Astrocyte of the hippocampus (primary cell): ENCODE data around the gene BMPR1B.
"Not testable (repeated sequence)": the region's sequence is repeated elsewhere in the genome, so short reads cannot be mapped to it uniquely, and the experiment has no call there.

Source experiments
- DNase-seq: peaks from one replicate; pipeline ENCODE4 v3.0.0; 2011; ENCODE audit warnings: low read depth, low spot score

Gene BMPR1B

DNA sequence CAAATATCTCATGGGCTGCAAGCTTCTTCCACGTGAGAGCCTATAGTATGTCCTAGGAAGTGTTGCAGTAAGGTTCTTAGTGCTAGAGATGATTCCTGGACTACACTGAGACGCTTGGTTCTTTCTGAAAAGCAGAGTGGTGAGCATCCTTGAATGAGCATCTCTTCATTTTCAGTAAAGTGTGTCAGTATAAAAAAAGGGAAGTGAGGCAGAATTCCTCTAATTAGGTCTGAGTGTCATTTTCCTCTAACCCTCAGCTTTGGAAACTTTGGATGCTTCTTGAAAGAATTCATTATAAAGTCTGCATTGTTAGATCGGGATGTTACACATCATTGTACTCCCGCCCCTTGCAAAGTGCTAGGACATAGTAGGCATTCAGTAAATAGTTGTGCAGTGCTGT lies 5.2 kb downstream of the BMPR1B start:
- no peak for DNase-seq

DNA sequence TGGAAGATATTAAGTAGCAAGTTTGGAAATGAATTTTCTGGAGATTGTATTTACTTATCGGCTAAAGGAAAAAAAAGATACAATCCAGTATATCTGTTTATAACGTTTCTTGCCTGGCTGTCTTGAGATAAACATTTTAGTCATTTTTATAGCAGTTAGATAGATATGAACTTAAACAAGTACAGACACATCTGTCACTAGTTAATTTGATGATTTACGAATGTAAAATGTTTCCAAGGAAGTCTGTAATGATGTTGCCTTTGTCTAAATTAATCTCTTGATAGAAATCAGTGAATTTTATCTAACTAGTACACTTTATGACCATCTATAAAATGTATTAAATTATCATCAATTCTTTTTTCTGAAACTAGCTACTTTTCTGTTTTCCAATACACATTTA lies 5.7 kb downstream of the BMPR1B start:
- DNase-seq: no peak

DNA sequence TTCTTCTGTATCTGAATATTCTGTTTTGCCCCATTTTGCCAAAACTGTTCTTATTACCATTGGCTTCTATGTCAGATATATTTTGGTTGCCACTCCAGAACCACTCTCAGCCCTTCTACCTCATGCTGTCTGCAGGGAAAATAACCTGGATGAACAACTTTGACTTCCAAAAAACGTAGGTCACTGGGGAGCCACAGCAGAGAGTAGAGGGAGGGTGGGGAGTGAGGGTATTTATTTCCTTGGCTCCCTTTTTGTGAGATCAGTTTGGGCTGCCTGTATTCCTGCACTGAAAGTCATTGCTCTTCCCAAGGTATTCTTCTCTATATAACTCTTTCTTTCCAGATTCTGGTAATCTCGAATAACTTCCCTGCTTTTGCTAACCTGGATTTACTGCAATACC lies 6.3 kb downstream of the BMPR1B start:
- DNase-seq: no peak

DNA sequence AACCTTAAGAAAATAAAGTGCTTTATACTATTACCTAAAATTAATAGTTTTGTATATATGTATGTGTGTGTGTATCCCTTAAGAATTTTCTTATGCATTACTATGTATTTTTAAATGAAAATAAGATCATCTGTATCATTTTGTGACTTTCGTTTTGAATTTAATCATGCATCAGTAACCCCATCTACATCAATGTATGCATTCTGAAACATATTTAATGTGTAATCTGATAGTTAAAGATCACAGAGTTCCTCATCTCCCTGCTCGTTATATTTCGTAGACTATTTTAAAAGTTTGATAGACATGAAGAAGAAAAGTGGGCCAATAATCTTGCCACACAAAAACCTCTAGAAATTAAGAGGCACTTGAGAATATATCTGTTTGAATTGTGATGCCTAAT lies 7.4 kb downstream of the BMPR1B start:
- no peak for DNase-seq

DNA sequence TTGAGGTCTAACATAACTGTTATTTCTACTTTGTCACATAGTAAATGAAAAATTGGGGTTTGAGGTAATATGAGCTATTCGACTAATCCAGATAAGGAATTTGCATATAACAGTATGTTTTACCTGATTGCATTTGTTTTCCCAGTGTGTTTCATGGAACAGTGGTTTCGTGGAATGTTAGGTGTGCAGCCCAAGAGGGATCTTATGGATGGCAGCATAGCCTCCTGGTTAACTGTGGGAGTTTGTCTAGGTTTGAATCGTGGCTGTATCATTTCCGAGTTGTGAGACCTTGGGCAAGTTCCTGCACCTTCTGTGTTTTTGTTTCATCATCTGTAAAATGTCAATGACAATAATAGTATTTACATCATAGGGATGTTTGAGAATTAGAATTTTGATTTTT lies 7.9 kb downstream of the BMPR1B start:
- no peak for DNase-seq

DNA sequence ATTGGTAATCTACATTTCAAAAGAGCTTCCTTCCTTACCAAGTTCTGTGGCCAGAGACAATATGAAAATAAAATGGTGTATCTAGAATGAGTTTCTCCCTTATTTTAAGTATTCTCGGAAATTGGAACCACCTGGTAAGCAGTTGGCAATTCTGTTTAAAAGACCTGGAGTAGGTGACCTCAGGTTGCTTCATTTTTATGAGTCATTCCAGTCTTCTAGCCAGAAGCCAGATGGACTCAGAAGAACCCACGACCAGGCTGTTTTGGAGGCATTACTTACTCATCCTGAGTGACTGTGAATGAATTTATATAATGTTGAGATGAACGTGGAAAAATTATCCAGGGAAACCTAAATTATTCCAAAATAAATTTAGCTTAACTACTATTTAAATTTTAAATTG lies 9.1 kb downstream of the BMPR1B start:
- peak; percentile 30 for DNase-seq

DNA sequence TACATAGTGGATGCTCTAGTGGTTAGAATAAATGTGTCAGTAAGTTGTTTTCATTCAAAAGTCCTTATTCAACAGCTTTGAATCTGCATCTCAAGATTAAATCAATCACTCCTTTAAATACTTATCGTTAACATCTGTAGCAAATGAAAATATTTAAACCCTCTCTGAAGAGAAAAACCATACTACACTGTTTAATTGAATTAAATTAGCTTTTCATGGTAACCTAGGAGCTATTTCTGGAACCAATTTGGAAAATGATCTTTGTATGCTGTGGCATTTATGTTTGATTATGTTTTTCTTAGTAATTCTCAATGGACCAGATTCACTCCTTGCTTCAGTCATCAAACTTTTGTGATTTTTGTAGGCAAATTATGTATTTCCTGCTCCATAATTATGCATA lies 9.7 kb downstream of the BMPR1B start:
- DNase-seq: no peak

DNA sequence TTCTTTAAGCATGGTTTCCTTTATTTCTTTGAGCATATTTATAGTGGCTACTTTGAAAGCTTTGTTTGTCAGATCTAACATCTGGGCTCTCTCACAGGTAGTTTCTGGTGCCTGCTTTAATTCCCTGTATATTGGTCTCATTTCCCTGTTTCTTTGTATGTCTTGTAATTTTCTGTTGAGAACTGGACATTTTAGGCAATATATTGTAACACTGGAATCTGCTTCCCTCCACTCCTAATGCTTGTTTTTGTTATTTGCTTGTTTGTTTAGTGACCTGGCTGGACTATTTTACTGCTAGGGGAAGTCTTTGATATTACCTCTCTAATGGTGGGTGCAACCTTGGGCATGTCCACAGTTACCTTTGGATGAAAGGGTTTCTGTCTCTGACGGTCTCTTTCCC lies 25.0 kb downstream of the BMPR1B start:
- no peak for DNase-seq

DNA sequence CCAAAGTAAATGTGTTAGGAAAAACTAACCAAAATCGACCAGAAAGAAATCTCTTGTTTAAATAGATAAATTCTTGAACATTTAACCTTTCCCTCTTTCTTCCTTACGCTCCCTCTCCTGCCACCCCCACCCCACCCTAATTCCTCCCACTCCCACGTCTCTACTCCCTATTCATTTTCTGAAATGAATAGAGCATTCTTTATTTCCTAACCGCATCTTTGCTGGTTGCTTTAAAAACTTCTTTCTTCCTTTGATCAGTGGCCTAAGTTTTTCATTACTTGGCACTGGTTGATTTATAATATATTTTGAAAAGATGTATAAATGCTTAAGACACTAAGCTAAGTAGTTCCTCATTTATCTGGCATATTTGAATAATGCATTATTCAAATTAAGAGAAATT lies 33.9 kb downstream of the BMPR1B start:
- DNase-seq: no peak

DNA sequence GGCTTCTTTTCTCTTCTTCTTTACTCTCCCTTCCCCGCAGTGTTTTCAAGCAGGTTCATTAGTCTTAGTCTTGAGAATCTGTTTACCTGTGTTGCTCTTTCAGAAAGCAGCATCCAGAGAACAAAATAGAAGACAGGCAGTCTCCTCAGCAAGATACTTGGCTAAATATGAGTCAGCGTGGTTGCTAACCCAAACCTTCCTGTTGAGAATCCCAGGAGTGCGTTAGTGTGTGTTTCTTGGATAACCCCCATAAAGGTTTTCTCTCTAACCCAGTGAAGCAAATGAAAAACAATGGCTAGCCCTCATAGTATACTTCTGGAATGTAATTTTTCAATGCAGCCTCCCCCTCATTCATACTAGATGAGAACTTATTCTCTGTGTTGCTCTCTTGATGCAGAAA lies 41.1 kb downstream of the BMPR1B start:
- DNase-seq: peak; percentile 72

DNA sequence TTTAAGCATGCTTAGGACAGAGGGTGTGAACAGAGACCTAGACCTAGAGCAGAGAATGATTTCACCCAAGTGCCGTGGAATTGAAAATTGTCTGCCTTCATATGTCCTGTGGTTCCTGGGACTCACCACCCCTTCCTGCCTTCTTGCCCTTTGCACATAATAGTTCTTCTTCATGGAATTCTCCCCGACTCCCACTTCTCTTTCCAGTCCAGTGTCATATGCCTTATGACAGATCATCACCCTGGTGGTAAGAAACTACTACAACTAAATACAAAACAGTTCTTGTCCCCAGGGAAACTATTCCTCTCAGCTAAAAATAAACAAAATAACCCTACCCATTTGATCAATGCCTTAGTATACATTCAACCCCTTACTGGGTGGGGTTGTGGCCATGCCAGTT lies 43.3 kb downstream of the BMPR1B start:
- DNase-seq: no peak

DNA sequence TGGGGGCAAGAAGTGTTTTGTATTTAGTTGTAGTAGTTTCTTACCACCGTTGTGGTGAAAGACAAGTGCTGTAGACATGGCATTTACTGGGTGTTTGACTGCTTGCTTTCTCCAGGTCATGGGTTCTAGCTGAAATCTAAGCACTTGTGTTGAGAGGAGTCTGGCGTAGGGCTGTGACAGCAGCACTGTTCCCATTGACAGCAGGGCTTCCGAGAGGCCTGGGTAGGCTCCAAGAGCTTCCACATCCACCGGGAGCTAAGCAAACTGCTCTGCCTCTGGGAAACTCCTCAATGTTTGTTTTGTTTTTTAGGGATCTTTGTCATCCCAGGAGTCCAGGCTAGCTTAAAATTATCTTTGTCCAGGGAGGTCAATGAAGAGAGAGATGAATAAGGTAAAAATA lies 44.3 kb downstream of the BMPR1B start:
- no peak for DNase-seq

DNA sequence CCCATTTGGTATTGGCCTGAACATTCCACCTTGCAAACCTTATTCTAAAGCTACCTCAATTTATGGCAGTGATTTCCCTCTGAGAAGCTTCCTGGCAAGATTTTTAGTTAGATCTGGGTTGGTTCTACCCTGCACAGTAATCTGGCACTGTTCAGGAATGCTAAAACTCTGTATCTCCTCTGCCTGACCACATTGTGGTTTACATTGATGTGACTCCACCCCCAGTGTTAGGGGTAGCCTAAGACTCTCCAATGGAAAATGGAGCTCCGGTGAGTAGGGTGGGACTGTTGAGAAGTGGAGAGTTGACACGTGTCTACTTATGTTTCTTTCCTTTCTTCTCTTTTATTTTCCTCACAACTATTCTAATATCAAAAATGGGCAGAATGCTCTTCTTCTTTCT lies 45.4 kb downstream of the BMPR1B start:
- peak; percentile 67 for DNase-seq

DNA sequence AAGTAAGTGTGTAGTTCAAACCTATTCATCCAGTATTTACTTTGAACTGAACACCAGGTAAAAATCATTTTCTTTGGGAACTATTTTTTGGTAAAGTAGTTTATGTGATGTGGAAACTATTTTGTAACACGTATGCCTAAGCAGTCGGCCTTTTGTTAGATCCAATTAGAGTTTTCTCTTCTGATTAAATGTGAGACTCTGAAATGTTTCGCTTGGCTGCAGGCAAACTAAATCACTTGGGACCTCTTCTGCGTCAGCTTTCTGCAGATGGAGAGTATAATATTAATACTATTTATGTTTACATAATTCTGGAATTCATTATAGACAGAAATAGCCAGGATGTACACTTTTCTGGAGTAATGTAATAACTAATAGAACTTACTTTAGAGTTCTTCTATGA lies 46.9 kb downstream of the BMPR1B start:
- no peak for DNase-seq

DNA sequence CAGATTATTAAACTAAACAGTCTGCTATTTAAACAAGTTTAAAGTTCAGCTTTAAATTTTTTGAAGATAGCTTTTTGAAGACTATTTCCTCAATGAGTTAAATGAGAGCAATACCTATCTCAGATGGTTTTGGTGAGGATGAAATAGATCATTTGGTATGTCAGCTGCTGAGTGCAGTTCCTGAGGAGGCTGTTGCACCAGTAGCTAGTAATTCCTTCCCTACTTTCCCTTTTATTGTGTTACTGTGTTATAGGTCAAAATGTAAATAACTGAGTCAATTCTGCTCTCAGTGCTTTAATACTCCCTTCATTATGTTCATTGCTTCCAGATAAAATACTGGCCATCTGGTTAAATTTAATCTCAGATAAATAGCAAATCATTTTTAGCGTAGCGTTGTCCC lies 48.6 kb downstream of the BMPR1B start:
- DNase-seq: no peak

DNA sequence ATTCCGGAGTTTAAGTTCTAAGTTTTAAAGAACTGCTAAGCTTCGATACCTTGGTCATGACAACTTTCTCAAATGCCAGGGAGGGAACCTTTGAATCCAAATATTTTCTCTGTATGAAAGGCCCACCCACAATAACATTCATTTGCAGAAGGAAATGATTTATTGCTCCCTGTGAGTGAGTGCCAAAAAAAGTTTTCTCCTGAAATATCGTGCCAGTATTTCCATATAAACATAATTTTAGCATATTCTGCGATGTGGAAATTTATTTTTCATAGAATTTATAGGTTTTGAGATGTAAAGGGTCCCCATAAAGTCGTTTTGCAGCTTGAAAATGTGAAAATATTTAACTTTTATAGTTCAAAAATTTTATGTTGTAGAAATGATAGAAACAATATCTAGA lies 53.9 kb downstream of the BMPR1B start:
- no peak for DNase-seq

DNA sequence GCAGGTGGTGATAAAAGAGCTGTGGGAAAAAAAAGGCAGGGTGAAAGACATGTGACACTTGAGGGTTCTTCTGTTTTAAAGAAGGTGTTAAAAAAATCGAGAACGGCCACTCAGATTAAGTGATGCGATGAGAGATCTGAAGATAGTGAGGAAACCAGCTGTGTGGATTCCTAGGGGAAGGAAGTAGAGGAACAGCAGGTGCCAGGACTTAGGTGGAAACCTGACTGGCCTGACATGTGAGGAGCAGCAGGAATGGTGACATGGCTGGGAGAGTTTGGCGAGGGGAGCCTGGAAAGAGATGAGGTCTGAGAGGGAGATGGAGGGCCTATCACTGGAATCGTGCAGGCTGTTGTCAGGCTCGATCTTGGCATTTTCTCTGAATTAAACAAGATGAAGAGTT lies 55.5 kb downstream of the BMPR1B start:
- no peak for DNase-seq

DNA sequence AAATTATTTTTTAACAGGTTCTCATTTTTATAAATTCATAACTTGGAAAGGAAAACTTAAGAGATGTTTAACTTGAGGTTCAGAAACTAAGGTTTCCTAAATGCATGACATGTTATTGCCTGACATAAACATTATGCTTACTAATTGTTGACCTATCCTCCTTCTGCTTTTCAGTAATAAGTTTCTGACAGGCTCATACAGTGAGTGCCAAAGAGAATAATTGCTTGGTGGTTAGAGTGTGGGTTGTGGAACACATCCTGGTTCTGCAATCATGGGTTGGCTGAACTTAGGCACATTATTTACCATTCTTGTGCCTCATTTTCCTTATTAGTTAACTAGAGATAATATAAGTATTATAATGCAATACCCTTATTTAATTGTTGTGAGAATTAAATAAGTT lies 56.5 kb downstream of the BMPR1B start:
- DNase-seq: no peak

DNA sequence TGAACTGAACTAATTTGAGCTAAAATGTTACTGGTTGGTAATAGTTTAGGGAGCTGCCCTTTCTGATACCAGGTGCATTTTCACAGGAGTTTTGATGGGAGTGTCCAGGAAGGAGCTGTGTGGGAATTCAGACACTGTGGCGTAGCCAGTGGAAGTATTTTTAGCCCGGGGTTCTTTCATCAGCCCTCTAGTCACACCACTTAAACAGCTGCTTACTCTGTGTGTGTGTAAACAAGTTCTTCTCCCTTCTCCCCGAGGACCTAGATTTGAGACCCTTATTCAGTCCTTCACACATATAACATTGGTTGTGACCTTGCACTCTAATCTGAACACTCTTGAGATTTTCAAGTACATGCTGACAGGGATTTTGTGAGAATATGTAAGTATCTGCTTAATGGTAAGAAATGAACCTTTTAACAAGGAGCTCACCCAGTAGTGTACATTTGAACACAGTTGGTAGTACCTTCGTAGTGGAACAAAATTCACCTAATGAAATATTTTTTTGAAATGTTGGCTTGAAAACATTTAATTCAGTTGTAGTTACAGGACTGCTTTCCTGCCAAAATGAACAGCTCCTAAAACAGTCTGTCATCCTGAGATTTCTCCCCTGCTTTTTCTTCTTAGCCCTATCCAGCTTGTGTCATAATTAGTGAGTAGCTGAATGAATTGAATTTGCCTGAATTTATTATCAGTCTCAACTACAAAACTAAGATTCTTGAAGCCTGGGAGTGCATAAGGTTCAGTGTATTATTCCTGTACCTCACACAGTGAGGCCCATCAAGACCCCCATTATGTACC lies 61.8 kb downstream of the BMPR1B start:
- DNase-seq: no peak

DNA sequence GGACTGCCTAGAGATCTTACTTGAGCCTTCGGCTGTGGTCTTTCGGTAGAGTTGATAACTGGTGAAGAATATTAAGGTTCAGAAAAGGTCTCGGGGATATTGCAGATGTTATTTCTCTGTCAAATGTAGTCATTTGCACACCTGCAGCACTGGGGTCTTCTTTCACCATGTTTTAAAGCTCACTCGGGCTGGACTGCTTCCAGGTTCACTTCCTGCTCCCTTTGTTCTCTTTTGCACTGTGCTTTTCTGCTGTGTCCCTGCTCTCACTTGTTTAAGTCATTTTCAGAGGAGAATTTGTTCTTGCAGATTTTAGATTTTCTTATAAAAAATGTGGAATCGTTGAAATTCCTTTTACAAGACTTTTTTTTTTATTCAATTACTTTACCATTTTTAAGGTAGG lies 68.5 kb downstream of the BMPR1B start:
- DNase-seq: peak; percentile 39

DNA sequence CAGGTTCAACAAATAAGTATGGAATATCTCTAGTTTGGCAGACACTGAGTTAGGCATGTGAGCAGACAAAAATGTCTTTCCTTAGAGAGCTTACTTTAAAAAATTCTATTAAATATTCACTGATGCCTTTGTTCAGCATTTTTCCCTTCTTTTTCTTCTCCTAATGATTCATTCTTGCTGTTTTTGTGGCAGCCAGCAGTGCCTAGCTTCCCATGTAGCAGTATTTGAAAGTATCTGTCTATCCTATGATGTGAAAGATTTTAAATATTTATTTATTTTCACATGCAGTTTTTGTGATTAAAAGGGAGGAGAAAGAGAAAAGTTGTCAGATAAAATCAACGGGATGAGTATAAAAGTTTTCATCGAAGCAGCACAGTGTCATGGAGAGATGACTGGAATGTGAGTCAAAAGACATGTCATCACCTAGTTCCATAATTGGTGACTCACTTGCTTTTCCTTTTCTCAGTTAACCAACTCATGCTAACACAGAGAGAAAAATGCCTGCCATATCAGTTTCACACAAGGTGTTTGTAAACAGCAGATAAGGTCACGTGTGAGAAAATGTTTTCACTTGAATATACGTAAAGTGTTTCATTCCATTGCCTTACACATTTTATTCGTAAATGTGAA lies 69.8 kb downstream of the BMPR1B start:
- DNase-seq: peak; percentile 76

DNA sequence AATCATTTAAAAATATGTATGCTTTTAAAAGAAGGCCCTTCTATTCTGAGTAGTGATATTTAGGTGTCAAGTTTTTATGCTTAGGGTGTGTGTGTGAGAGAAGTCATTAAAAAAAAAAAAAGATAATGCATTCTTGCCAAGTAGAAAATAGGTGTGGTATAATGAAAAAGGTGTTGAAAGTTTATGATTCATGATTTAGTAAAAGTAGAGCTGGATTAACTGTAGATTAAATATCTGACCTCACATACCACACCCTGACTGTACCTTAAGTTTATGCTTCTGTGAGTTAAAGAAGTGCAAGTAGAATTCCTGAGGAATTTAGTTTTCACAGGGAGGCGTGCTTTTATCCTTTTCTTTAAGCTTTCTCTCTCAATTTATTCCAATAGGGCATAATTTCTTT lies 71.1 kb downstream of the BMPR1B start:
- DNase-seq: no peak

DNA sequence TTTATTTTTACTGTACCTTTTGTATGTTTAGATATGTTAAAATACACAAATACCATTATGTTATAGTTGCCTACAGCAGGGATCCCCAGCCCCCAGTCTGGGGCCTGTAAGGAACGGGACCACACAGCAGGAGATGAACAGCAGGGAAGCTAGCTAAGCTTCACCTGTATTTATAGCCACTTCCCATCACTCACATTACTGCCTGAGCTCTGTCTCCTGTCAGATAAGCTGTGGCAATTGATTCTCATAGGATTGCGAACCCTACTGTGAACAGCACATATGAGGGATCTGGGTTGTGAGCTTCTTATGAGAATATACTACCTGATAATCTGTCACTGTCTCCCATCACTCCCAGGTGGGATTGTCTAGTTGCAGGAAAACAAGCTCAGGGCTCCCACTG lies 73.9 kb downstream of the BMPR1B start:
- no peak for DNase-seq

DNA sequence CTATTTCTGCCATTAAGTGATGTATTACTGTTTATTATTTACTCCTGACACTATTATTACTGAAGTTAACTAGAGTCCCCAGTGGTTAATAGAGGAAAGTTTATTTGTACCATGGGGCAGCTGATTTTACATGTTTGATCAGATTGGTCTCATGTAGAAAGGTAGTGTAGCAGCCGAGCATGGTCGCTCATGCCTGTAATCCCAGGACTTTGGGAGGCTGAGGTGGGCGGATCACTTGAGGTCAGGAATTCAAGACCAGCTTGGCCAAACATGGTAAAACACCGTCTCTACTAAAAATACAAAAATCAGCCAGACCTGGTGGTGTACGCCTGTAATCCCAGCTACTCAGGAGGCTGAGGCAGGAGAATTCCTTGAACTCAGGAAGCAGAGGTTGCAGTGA lies 74.6 kb downstream of the BMPR1B start:
- not testable (repeated sequence) for DNase-seq
